Astrocyte of the spinal cord (primary cell): ENCODE measurements around the gene RXFP4.
A peak's percentile ranks its signal among the peaks of the same experiment; 100 is the strongest.

Experiments
- DNase-seq: peaks from one replicate; pipeline ENCODE4 v3.0.0; 2011; ENCODE audit warnings: low read depth, low spot score
- H3K4me3 ChIP-seq: 2 replicates; pipeline ENCODE4 v1.5.1; 2011; ENCODE audit warnings: low read depth, mild to moderate bottlenecking, low read length, moderate library complexity
- CTCF ChIP-seq: IDR thresholded peaks from 2 replicates; pipeline ENCODE4 v1.5.1; 2012; ENCODE audit warnings: low read depth, mild to moderate bottlenecking, low read length, inconsistent platforms
- in situ Hi-C: cut with HindIII; loops from 2 replicates; pipeline ENCODE4 v1.10.0; 2017; ENCODE audit warnings: low sequenced_read_pairs

RXFP4 gene

DNA sequence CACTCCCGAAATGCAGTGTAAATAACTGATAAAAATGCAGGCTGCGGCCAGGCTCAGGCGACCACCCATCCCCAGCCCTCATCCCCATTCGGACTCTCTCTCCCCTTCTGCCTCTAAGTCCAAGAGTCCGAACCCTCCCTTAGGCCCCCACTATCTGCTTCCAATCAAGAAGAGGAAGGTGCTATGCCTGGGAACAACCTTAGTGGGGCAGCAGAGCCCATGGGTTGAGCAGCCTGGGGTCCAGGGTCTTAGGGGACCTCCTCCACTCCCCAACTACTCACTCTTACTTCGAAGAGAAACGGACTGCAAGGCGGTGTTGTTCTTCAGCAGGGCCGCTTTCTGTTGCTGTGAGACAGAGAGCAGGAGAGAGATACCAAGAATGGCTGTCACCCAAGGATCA is 24.7 kb downstream of the RXFP4 start:
- peak; percentile 25 for TF ChIP-seq CTCF
- in situ Hi-C loops, result no loop called here
- no peak for DNase-seq
- no peak overlapping the region for H3K4me3 ChIP-seq

- TF ChIP-seq CTCF, result no peak
- H3K4me3 ChIP-seq, result no peak overlapping the region
- in situ Hi-C loops, result no loop called here
- no peak for DNase-seq
These were observed 25.3 kb downstream of the RXFP4 start for GRCh38 chr1:155966750-155967149.

- DNase-seq, result no peak
- TF ChIP-seq CTCF, result no peak
- no peak overlapping the region for H3K4me3 ChIP-seq
- in situ Hi-C loops, result no loop called here
These were observed 26.1 kb downstream of the RXFP4 start for GRCh38 chr1:155967341-155968050.

GRCh38 chr1:155968051-155968400 is 26.6 kb downstream of the RXFP4 start:
- TF ChIP-seq CTCF, result no peak
- in situ Hi-C loops, result no loop called here
- H3K4me3 ChIP-seq, result no peak overlapping the region
- no peak for DNase-seq

GRCh38 chr1:155968670-155969069 is 27.2 kb downstream of the RXFP4 start:
- H3K4me3 ChIP-seq, result no peak overlapping the region
- no peak for TF ChIP-seq CTCF
- peak; percentile 41 for DNase-seq
- in situ Hi-C loops, result no loop called here

DNA sequence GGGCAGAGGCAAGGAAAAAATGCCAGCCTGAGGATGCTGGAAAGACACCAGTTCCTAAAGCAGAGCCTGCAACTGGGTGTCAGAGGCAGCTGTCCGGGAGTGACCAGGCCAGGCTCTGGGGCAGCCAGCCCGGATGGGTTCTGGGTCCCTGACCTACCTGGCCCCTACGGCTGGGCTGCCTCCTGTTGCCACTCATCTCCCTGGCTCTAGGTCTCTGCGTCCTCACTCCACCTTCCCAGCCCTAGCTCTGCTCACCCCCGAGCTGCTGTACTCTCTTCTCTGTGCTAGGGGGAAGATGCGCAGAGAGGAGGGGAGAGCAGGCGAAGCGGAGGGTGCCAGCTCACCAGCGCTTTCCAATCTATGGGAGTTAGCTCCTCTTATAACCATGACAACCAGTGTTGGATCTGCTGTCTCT is 27.9 kb downstream of the RXFP4 start:
- TF ChIP-seq CTCF, result no peak
- in situ Hi-C loops, result no loop called here
- H3K4me3 ChIP-seq, result no peak overlapping the region
- no peak for DNase-seq
